ENCODE data around the gene UBE2E2. TPM values are rescaled to one million over a fixed set of nuclear protein-coding genes. Genes with fewer than 3 reads are reported as not detected.

Gene UBE2E2
- total RNA-seq, 2 experiments from 2014 or later = 16.5 to 23.2 TPM

DNA sequence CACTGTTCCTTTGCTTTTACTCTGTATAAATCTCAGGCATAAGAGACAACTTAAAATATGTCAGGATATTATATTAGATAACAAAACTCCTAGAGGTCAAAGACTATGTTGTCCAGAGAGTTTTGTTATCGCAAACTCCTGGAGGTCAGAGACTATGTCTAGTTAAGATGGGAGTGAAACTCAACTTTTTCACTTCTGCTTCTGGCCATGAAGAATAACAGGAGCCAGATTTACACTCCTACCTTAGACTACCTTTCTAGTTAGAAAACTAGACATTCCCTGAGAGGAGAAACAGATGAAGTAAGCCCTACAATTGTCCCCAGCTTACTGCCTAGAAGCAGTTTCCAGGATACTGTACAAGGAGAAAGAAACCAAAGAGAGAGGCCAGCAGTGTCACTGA, 347.3 kb downstream of the UBE2E2 start:
- H3K4me3 Mint-ChIP-seq = no peak overlapping the region
- ChIA-PET CTCF (no interaction called here), POLR2A (no interaction called here)
- H3K9me3 Mint-ChIP-seq = no peaks in the 10 kb centered on the region
- no peaks in the 10 kb centered on the region for H3K4me1 Mint-ChIP-seq (ENCODE audit: low read depth)
- H3K36me3 Mint-ChIP-seq (ENCODE audit: low read depth) = no peaks in the 10 kb centered on the region
- no peak for DNase-seq
- no peak for ATAC-seq
- no peaks in the 10 kb centered on the region for H3K27me3 Mint-ChIP-seq
- H3K27ac Mint-ChIP-seq = no peak overlapping the region
- intact Hi-C loops (cut with micrococcal nuclease) = no loop called here
- TF ChIP-seq, protein P1, sequence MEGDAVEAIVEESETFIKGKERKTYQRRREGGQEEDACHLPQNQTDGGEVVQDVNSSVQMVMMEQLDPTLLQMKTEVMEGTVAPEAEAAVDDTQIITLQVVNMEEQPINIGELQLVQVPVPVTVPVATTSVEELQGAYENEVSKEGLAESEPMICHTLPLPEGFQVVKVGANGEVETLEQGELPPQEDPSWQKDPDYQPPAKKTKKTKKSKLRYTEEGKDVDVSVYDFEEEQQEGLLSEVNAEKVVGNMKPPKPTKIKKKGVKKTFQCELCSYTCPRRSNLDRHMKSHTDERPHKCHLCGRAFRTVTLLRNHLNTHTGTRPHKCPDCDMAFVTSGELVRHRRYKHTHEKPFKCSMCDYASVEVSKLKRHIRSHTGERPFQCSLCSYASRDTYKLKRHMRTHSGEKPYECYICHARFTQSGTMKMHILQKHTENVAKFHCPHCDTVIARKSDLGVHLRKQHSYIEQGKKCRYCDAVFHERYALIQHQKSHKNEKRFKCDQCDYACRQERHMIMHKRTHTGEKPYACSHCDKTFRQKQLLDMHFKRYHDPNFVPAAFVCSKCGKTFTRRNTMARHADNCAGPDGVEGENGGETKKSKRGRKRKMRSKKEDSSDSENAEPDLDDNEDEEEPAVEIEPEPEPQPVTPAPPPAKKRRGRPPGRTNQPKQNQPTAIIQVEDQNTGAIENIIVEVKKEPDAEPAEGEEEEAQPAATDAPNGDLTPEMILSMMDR (IDR thresholded peaks at IDR 0.05) = no peak

DNA sequence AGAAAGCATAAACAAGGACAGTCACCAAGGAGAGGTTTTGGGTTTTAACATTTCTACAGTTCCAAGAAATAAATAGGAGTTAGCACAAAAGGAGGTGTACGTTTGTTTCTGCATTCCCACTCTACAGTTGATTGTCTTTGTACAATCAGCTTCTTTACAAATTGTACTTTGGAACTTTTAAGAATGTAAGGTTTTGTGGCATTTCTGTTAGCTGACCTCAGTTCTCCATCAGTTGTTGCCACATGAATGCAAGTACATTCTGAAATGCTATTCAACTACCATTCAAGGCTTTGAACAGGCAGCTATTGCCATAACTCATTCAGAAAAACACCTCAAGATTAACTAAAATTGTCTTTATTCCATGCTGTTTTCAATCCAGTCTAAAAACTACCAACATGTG, 349.4 kb downstream of the UBE2E2 start:
- DNase-seq (no peak), ATAC-seq (no peak)
- Mint-ChIP-seq H3K27me3 (no peaks in the 10 kb centered on the region), H3K4me1 (ENCODE audit: low read depth) (no peaks in the 10 kb centered on the region), H3K9me3 (no peaks in the 10 kb centered on the region), H3K4me3 (no peak overlapping the region), H3K36me3 (ENCODE audit: low read depth) (no peaks in the 10 kb centered on the region), H3K27ac (no peak overlapping the region)
- TF ChIP-seq, protein P1 (IDR thresholded peaks at IDR 0.05) = no peak
- POLR2A ChIA-PET = no interaction called here
- CTCF ChIA-PET = no interaction called here
- intact Hi-C loops (cut with micrococcal nuclease) = no loop called here

DNA sequence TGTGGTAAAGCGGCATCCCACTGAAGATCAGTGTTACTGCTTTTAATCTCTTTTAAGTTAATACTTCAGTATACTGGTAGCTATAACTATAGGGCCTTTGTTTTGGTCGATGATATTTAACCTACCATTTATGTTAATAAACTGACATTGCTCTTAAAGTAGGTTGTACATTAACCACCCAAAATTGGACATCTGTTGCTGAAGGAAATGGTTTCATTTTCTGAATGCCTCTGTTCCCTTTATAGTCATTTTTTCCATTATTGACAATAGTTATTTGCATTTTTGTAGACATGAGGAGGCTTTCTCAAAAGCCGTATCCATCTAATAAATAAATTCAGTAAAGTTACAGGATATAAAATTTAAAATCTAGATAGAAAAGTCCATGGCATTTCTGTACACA, 350.2 kb downstream of the UBE2E2 start:
- intact Hi-C loops (cut with micrococcal nuclease) = no loop called here
- Mint-ChIP-seq H3K4me1 (ENCODE audit: low read depth) (no peaks in the 10 kb centered on the region), H3K9me3 (no peaks in the 10 kb centered on the region), H3K36me3 (ENCODE audit: low read depth) (no peaks in the 10 kb centered on the region), H3K27me3 (no peaks in the 10 kb centered on the region), H3K27ac (no peak overlapping the region), H3K4me3 (no peak overlapping the region)
- ChIA-PET CTCF (interaction anchor here (1.0 kb wide), 1 partner anchor 10 kb away, joined by 3 read pairs; no protein-coding TSS in a partner anchor), POLR2A (no interaction called here)
- DNase-seq = no peak
- TF ChIP-seq, protein P1 (IDR thresholded peaks at IDR 0.05) = no peak
- no peak for ATAC-seq

DNA sequence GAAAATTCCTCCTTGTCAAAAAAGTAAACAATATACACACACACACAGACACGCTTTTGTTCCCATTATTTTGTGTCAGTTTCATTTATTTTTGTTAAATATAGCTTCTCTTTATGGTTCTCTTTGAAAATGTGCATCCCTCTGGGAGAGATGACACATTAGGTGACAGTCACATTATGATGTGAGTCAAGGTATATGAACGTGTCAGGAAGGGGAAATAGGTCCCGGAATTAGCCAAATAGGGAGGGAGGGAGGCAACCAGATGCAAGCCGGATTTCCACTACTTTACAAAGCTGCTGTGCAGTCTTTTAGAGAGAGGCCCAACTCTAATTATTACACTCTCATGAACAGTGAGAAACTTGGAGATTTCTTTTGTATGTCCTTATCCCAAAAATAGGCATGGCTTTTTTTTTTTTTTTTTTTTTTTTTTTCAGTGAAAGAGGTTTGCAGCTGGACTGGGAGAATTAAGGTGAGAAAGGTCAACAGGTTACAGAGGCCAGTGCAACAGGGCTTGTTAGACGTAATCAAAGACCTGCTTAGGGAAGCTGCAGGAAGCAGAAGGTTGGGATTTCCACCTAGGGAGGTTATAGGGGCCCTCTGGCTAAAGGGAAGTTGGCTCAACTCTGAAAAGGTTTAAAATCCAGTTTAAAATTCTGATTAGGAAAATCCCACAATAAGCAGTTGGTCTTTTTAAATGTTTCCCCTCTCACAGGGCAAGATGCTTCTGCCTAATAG, 362.1 kb downstream of the UBE2E2 start:
- no peak for ATAC-seq
- Mint-ChIP-seq H3K27ac (no peak overlapping the region), H3K27me3 (no peaks in the 10 kb centered on the region), H3K36me3 (ENCODE audit: low read depth) (no peaks in the 10 kb centered on the region), H3K4me3 (no peak overlapping the region), H3K4me1 (ENCODE audit: low read depth) (no peaks in the 10 kb centered on the region), H3K9me3 (no peaks in the 10 kb centered on the region)
- CTCF ChIA-PET = no interaction called here
- intact Hi-C loops (cut with micrococcal nuclease) = no loop called here
- POLR2A ChIA-PET = no interaction called here
- no peak for DNase-seq
- TF ChIP-seq, protein P1 (IDR thresholded peaks at IDR 0.05) = no peak

DNA sequence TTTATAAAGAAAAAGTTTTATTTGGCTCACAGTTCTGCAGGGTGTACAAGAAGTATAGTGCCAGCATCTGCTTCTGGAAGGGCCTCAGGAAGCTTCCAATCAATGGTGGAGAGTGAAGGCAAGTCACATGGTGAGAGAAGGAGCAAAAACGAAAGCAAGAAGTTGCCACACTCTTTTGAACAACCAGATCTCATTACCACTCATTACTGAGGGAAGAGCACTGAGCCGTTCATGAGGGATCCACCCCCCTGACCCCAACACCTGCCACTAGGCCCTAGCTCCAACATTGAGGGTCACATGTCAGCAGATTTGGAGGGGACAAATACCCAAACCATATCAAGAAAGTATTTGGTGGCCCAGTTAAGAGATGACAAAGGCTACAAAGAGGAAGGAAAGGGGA, 363.4 kb downstream of the UBE2E2 start:
- ATAC-seq (no peak), DNase-seq (no peak)
- POLR2A ChIA-PET = no interaction called here
- Mint-ChIP-seq H3K9me3 (no peaks in the 10 kb centered on the region), H3K4me3 (no peak overlapping the region), H3K36me3 (ENCODE audit: low read depth) (no peaks in the 10 kb centered on the region), H3K27me3 (no peaks in the 10 kb centered on the region), H3K4me1 (ENCODE audit: low read depth) (no peaks in the 10 kb centered on the region), H3K27ac (no peak overlapping the region)
- intact Hi-C loops (cut with micrococcal nuclease) = no loop called here
- TF ChIP-seq, protein P1 (IDR thresholded peaks at IDR 0.05) = no peak
- CTCF ChIA-PET = no interaction called here
